SK-N-MC (cell line): ENCODE measurements around the gene SPACDR.

Experiments
- FOXP2 ChIP-seq: optimal IDR thresholded peaks from 2 replicates; pipeline ENCODE3; 2011; ENCODE audit warnings: mild to moderate bottlenecking, moderate library complexity; ENCODE audit not compliant: insufficient read depth; ENCODE audit errors: extremely low read length, control extremely low read depth
- POLR2AphosphoS5 ChIP-seq: IDR thresholded peaks from 2 replicates; pipeline ENCODE4 v1.6.1; 2012; ENCODE audit warnings: mild to moderate bottlenecking, low read depth, low read length, borderline replicate concordance

- TF ChIP-seq POLR2AphosphoS5: no peak
- no peak for TF ChIP-seq FOXP2
These were observed 46.6 kb upstream of the SPACDR start for GRCh38 chr7:100510437-100511239.
